Mesenchymal stem cell (in vitro differentiated cells and primary cell): ENCODE measurements around the gene FRMD4A.

Source experiments
- DNase-seq: peaks from one replicate; pipeline ENCODE4 v3.0.0-alpha.2; 2013
- H2AFZ ChIP-seq: one replicate; pipeline ENCODE4 v1.6.1; 2013; ENCODE audit warnings: low read depth, mild to moderate bottlenecking, control low read depth, inconsistent platforms, low read length, moderate library complexity
- H2AK5ac ChIP-seq: 2 replicates; pipeline ENCODE4 v1.6.1; 2013; ENCODE audit warnings: low read length, moderate library complexity, mild to moderate bottlenecking, inconsistent platforms; ENCODE audit not compliant: severe bottlenecking
- H2BK120ac ChIP-seq: one replicate; pipeline ENCODE4 v1.6.1; 2013; ENCODE audit warnings: low read depth, mild to moderate bottlenecking, inconsistent platforms, low read length, moderate library complexity
- H2BK12ac ChIP-seq, 2 experiments: one replicate each; pipeline ENCODE4 v1.6.1; 2013; ENCODE audit warnings: inconsistent platforms in 2 of 2, low read length in 2 of 2, mild to moderate bottlenecking in 2 of 2, moderate library complexity in 2 of 2, control low read depth in 1 of 2
- H2BK15ac ChIP-seq: one replicate; pipeline ENCODE4 v1.6.1; 2013; ENCODE audit warnings: mild to moderate bottlenecking, low read depth, inconsistent platforms; ENCODE audit not compliant: poor library complexity, severe bottlenecking
- H2BK5ac ChIP-seq: 2 replicates; pipeline ENCODE4 v1.6.1; 2013; ENCODE audit warnings: low read depth, mild to moderate bottlenecking, low read length, control low read depth, inconsistent platforms; ENCODE audit not compliant: poor library complexity, severe bottlenecking
- H3K14ac ChIP-seq, 2 experiments: one replicate each; pipeline ENCODE4 v1.6.1; 2013; ENCODE audit warnings: inconsistent platforms in 2 of 2, low read length in 2 of 2, control low read depth in 1 of 2, mild to moderate bottlenecking in 1 of 2, moderate library complexity in 1 of 2
- H3K18ac ChIP-seq, 2 experiments: one replicate each; pipeline ENCODE4 v1.6.1; 2013; ENCODE audit warnings: inconsistent platforms in 2 of 2, low read length in 2 of 2, control low read depth in 1 of 2, low read depth in 1 of 2, mild to moderate bottlenecking in 1 of 2
- H3K23ac ChIP-seq, 2 experiments: one replicate each; pipeline ENCODE4 v1.6.1; 2013; ENCODE audit warnings: inconsistent platforms in 2 of 2, low read length in 2 of 2, mild to moderate bottlenecking in 2 of 2, moderate library complexity in 2 of 2, control low read depth in 1 of 2
- H3K27ac ChIP-seq: 2 replicates; pipeline ENCODE4 v1.5.1; 2013; ENCODE audit warnings: mild to moderate bottlenecking, moderate library complexity, low read length, control low read depth, inconsistent platforms; ENCODE audit not compliant: poor library complexity, severe bottlenecking
- H3K27me3 ChIP-seq, 2 experiments: 2 replicates each; pipeline versions ENCODE4 v1.6.1 to v1.7.0; 2013; ENCODE audit warnings: low read length in 2 of 2, mild to moderate bottlenecking in 2 of 2, moderate library complexity in 2 of 2, control low read depth in 1 of 2, inconsistent platforms in 1 of 2; ENCODE audit not compliant: control insufficient read depth in 1 of 2, insufficient read depth in 1 of 2
- H3K36me3 ChIP-seq, 2 experiments: 2 replicates each; pipeline versions ENCODE4 v1.6.1 to v1.7.0; 2013; ENCODE audit warnings: low read length in 2 of 2, control low read depth in 1 of 2, inconsistent platforms in 1 of 2, low read depth in 1 of 2, mild to moderate bottlenecking in 1 of 2; ENCODE audit not compliant: insufficient read depth in 2 of 2, control insufficient read depth in 1 of 2
- H3K4ac ChIP-seq, 2 experiments: one replicate each; pipeline ENCODE4 v1.6.1; 2013; ENCODE audit warnings: inconsistent platforms in 2 of 2, low read length in 2 of 2, mild to moderate bottlenecking in 2 of 2, moderate library complexity in 2 of 2, control low read depth in 1 of 2, low read depth in 1 of 2
- H3K4me1 ChIP-seq: 2 replicates; pipeline ENCODE4 v1.6.1; 2013; ENCODE audit warnings: low read depth, low read length, control low read depth; ENCODE audit not compliant: control insufficient read depth, insufficient read depth
- H3K4me2 ChIP-seq: 2 replicates; pipeline ENCODE4 v1.6.1; 2013; ENCODE audit warnings: low read length, mild to moderate bottlenecking, inconsistent platforms; ENCODE audit not compliant: poor library complexity, severe bottlenecking
- H3K4me3 ChIP-seq, 2 experiments: 2 replicates each; pipeline versions ENCODE4 v1.5.1 to v1.7.0; 2013; ENCODE audit warnings: low read length in 2 of 2, mild to moderate bottlenecking in 2 of 2, control low read depth in 1 of 2, low read depth in 1 of 2; ENCODE audit not compliant: insufficient read depth in 1 of 2
- H3K79me1 ChIP-seq: replicated peaks from 2 replicates; pipeline ENCODE4 v1.6.1; 2013; ENCODE audit warnings: mild to moderate bottlenecking, control low read depth, low read length, inconsistent platforms; ENCODE audit not compliant: poor library complexity, severe bottlenecking
- H3K9ac ChIP-seq: 2 replicates; pipeline ENCODE4 v1.7.0; 2013; ENCODE audit warnings: mild to moderate bottlenecking, low read length, moderate library complexity
- H3K9me3 ChIP-seq: 2 replicates; pipeline ENCODE4 v1.7.0; 2013; ENCODE audit warnings: mild to moderate bottlenecking, low read length; ENCODE audit not compliant: control insufficient read depth
- H4K8ac ChIP-seq: one replicate; pipeline ENCODE4 v1.6.1; 2013; ENCODE audit warnings: inconsistent platforms, mild to moderate bottlenecking, low read length, moderate library complexity
- H4K91ac ChIP-seq: one replicate; pipeline ENCODE4 v1.6.1; 2013; ENCODE audit warnings: mild to moderate bottlenecking, low read length, inconsistent platforms
- WGBS: methylation state at CpG from one replicate; pipeline ENCODE4 v1.1.7; 2013; ENCODE audit warnings: mixed read lengths; 5-methylcytosine and 5-hydroxymethylcytosine counted together

Gene FRMD4A

DNA sequence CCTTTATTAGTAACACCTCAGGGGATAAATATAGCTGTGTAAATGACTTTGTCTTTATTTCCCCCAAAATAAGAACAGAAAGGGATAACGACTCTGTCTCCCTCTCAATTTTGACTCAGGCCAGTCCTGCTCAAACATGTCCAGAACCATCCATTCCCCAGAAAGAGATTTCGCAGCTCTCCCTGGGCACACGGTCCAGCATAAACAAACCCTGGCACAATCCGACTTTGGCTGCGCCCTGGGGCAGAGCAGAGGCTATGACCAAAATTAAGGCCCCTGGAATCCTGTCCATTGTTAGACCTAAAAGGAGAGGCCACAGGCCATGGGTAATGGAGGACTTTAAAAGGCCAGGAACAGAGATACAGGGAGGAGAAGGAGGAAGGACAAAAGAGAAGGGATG lies 644.8 kb downstream of the FRMD4A start:
- no peak overlapping the region for H3K4me2 ChIP-seq
- H4K91ac ChIP-seq, result no peak overlapping the region
- peaks cover 18% of the 10 kb centered on the region for H3K79me1 ChIP-seq
- no peak overlapping the region for H2BK15ac ChIP-seq
- DNase-seq, result no peak
- no peak overlapping the region for H3K9ac ChIP-seq
- H3K23ac ChIP-seq, result no peak overlapping the region
- no peak overlapping the region for H2BK12ac ChIP-seq
- no peak overlapping the region for H3K18ac ChIP-seq
- H2BK5ac ChIP-seq, result no peak overlapping the region
- peaks cover 40 to 42% of the 10 kb centered on the region in 2 experiments for H3K36me3 ChIP-seq
- 95% methylated on average over 5 of the region's 5 CpGs for WGBS
- H3K4me3 ChIP-seq, result no peak overlapping the region
- peak overlapping the region; percentile 19 for H2AK5ac ChIP-seq
- H3K27ac ChIP-seq, result peak overlapping the region; percentile 34
- H4K8ac ChIP-seq, result no peak overlapping the region
- no peak overlapping the region for H3K14ac ChIP-seq
- no peaks in the 10 kb centered on the region for H3K27me3 ChIP-seq
- H3K9me3 ChIP-seq, result no peaks in the 10 kb centered on the region
- no peak overlapping the region for H2AFZ ChIP-seq
- H3K4ac ChIP-seq, result no peak overlapping the region
- H3K4me1 ChIP-seq, result peaks cover 25% of the 10 kb centered on the region
- H2BK120ac ChIP-seq, result no peak overlapping the region

GRCh38 chr10:13684806-13685482 lies 645.8 kb downstream of the FRMD4A start:
- Histone ChIP-seq H3K27me3 (no peaks in the 10 kb centered on the region), H2BK5ac (no peak overlapping the region), H4K8ac (no peak overlapping the region), H3K14ac (no peak overlapping the region), H3K4me1 (peaks cover 17% of the 10 kb centered on the region), H4K91ac (no peak overlapping the region), H3K9ac (peak overlapping the region; percentile 79), H3K27ac (no peak overlapping the region), H3K4me3 (peak overlapping the region in 1 of 2 experiments; percentile 54), H2BK120ac (no peak overlapping the region), H3K36me3 (peaks cover 32 to 44% of the 10 kb centered on the region in 2 experiments), H3K18ac (no peak overlapping the region), H2BK15ac (no peak overlapping the region), H3K4me2 (no peak overlapping the region), H3K4ac (no peak overlapping the region), H2AFZ (no peak overlapping the region), H3K23ac (no peak overlapping the region), H3K79me1 (peaks cover 21% of the 10 kb centered on the region), H2BK12ac (no peak overlapping the region), H2AK5ac (no peak overlapping the region), H3K9me3 (no peaks in the 10 kb centered on the region)
- 77% methylated on average over 4 of the region's 6 CpGs for WGBS
- DNase-seq, result no peak

- no peak overlapping the region for H3K4me2 ChIP-seq
Observed at GRCh38 chr10:13684252-13684791, 646.4 kb downstream of the FRMD4A start.

DNA sequence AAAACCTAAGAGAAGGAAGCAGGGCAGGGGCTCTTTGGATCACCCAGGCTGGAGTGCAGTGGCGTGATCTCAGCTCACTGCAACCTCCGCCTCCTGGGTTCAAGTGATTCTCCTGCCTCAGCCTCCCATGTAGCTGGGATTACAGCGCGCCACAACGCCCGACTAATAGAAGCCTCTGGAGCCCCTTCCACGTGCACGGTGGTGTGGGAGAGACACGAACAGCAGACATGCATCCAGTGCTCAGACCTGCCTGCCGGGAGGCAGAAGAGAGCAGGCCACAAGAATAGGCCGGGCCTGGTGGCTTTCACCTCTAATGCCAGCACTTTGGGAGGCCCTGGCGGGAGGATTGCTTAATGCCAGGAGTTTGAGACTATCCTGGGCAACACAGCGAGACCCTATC lies 647.7 kb downstream of the FRMD4A start:
- Histone ChIP-seq H3K9ac (no peak overlapping the region), H3K27ac (no peak overlapping the region), H4K8ac (no peak overlapping the region), H3K4me3 (no peak overlapping the region), H2BK15ac (no peak overlapping the region), H2BK12ac (no peak overlapping the region), H3K4me1 (peaks cover 18% of the 10 kb centered on the region), H3K14ac (no peak overlapping the region), H2AFZ (no peak overlapping the region), H3K18ac (no peak overlapping the region), H2BK120ac (no peak overlapping the region), H3K27me3 (no peaks in the 10 kb centered on the region), H3K4me2 (no peak overlapping the region), H3K4ac (no peak overlapping the region), H3K23ac (no peak overlapping the region), H3K9me3 (no peaks in the 10 kb centered on the region), H3K36me3 (peaks cover 43 to 59% of the 10 kb centered on the region in 2 experiments), H2BK5ac (no peak overlapping the region), H3K79me1 (peaks cover 26% of the 10 kb centered on the region), H2AK5ac (no peak overlapping the region), H4K91ac (no peak overlapping the region)
- no peak for DNase-seq
- 96% methylated on average over 11 of the region's 13 CpGs for WGBS

More at GRCh38 chr10:13684252-13684791, 646.4 kb downstream of the FRMD4A start:
- Histone ChIP-seq H3K27me3 (no peaks in the 10 kb centered on the region), H3K14ac (no peak overlapping the region), H3K36me3 (peaks cover 34 to 50% of the 10 kb centered on the region in 2 experiments), H3K79me1 (peaks cover 21% of the 10 kb centered on the region), H2BK120ac (no peak overlapping the region), H3K4me1 (peaks cover 18% of the 10 kb centered on the region), H3K23ac (no peak overlapping the region), H3K9ac (peak overlapping the region; percentile 79), H2AK5ac (peak overlapping the region; percentile 43), H3K4me3 (peak overlapping the region in 1 of 2 experiments; percentile 54), H3K27ac (peak overlapping the region; percentile 53), H4K91ac (no peak overlapping the region), H3K4ac (no peak overlapping the region), H4K8ac (no peak overlapping the region), H2BK5ac (no peak overlapping the region), H2BK12ac (no peak overlapping the region), H3K18ac (no peak overlapping the region), H3K9me3 (no peaks in the 10 kb centered on the region), H2BK15ac (no peak overlapping the region), H2AFZ (no peak overlapping the region)
- 83% methylated on average over 17 of the region's 17 CpGs for WGBS
- peak; percentile 45 for DNase-seq
